Stimulated activated CD8-positive, alpha-beta memory T cell treated with anti-CD3 and anti-CD28 coated beads, Interleukin-2, amount 100 ng/mL, for 1 hour (primary cell): ENCODE data around the gene TAOK1.

Experiments
- DNase-seq, 2 donors: peaks; one replicate each; pipeline ENCODE4 v3.0.0-alpha.2; 2020; ENCODE audit warnings: low read depth in 2 of 2

The TAOK1 gene

GRCh38 chr17:29379084-29379991, 10.8 kb upstream of the TAOK1 start:
- no peak for DNase-seq

- DNase-seq, result no peak
These were observed 6.5 kb upstream of the TAOK1 start for GRCh38 chr17:29383686-29384085.

- no peak for DNase-seq
These were observed 5.3 kb upstream of the TAOK1 start for GRCh38 chr17:29384901-29385300.

- DNase-seq, result no peak
These were observed 3.4 kb upstream of the TAOK1 start for GRCh38 chr17:29386760-29387159.

GRCh38 chr17:29388937-29389336, 1.2 kb upstream of the TAOK1 start:
- DNase-seq, result no peak

- DNase-seq, result no peak
These were observed 878 bp downstream of the TAOK1 start for GRCh38 chr17:29390851-29391631.

- no peak for DNase-seq
These were observed 3.3 kb downstream of the TAOK1 start for GRCh38 chr17:29393436-29393835.

- DNase-seq, result no peak
These were observed 4.6 kb downstream of the TAOK1 start for GRCh38 chr17:29394761-29395160.

- no peak for DNase-seq
These were observed 5.9 kb downstream of the TAOK1 start for GRCh38 chr17:29396066-29396465.

- no peak for DNase-seq
These were observed 9.5 kb downstream of the TAOK1 start for GRCh38 chr17:29399634-29400033.

GRCh38 chr17:29400818-29401217, 10.7 kb downstream of the TAOK1 start:
- DNase-seq, result no peak

GRCh38 chr17:29401258-29401657, 11.1 kb downstream of the TAOK1 start:
- no peak for DNase-seq

GRCh38 chr17:29407856-29408255, 17.7 kb downstream of the TAOK1 start:
- no peak for DNase-seq

GRCh38 chr17:29409963-29410362, 19.8 kb downstream of the TAOK1 start:
- DNase-seq, result no peak

- DNase-seq, result no peak
These were observed 22.8 kb downstream of the TAOK1 start for GRCh38 chr17:29412780-29413565.

GRCh38 chr17:29420128-29420527, 30.0 kb downstream of the TAOK1 start:
- DNase-seq, result no peak

GRCh38 chr17:29430275-29430674, 40.1 kb downstream of the TAOK1 start:
- DNase-seq, result no peak

GRCh38 chr17:29433541-29433940, 43.4 kb downstream of the TAOK1 start:
- DNase-seq, result no peak

GRCh38 chr17:29434550-29434949, 44.4 kb downstream of the TAOK1 start:
- no peak for DNase-seq

GRCh38 chr17:29442451-29442850, 52.3 kb downstream of the TAOK1 start:
- DNase-seq, result no peak

GRCh38 chr17:29443041-29443739, 53.0 kb downstream of the TAOK1 start:
- DNase-seq, result no peak

GRCh38 chr17:29444589-29444988, 54.4 kb downstream of the TAOK1 start:
- no peak for DNase-seq
